Trophoblast cell (in vitro differentiated cells and primary cell): ENCODE results near the gene TMEM132D.

Source experiments
- DNase-seq, 2 donors: peaks; one replicate each; pipeline ENCODE4 v3.0.0-alpha.2; 2016
- H2AFZ ChIP-seq: 2 replicates; pipeline ENCODE4 v1.6.1; 2013; ENCODE audit warnings: low read length, moderate library complexity, mild to moderate bottlenecking; ENCODE audit not compliant: insufficient read depth, poor library complexity
- H2AK5ac ChIP-seq: 2 replicates; pipeline ENCODE4 v1.6.1; 2013; ENCODE audit warnings: mild to moderate bottlenecking, low read length
- H2BK120ac ChIP-seq: 2 replicates; pipeline ENCODE4 v1.6.1; 2013; ENCODE audit warnings: low read length, mild to moderate bottlenecking, moderate library complexity; ENCODE audit not compliant: insufficient read depth, poor library complexity
- H2BK12ac ChIP-seq: 2 replicates; pipeline ENCODE4 v1.6.1; 2013; ENCODE audit warnings: mild to moderate bottlenecking, low read length, moderate library complexity
- H2BK5ac ChIP-seq: 2 replicates; pipeline ENCODE4 v1.6.1; 2013; ENCODE audit warnings: low read length, low read depth, moderate library complexity, mild to moderate bottlenecking; ENCODE audit not compliant: poor library complexity
- H3K14ac ChIP-seq: 2 replicates; pipeline ENCODE4 v1.6.1; 2013; ENCODE audit warnings: mild to moderate bottlenecking, low read length
- H3K18ac ChIP-seq: 2 replicates; pipeline ENCODE4 v1.6.1; 2013; ENCODE audit warnings: mild to moderate bottlenecking, low read length
- H3K23ac ChIP-seq: 2 replicates; pipeline ENCODE4 v1.6.1; 2013; ENCODE audit warnings: low read length
- H3K27ac ChIP-seq: 2 replicates; pipeline ENCODE4 v1.5.1; 2013; ENCODE audit warnings: low read depth, mild to moderate bottlenecking, inconsistent platforms, low read length, moderate library complexity
- H3K27me3 ChIP-seq: 2 replicates; pipeline ENCODE4 v1.6.1; 2013; ENCODE audit warnings: inconsistent platforms, mild to moderate bottlenecking, low read length, moderate library complexity; ENCODE audit not compliant: insufficient read depth
- H3K36me3 ChIP-seq, 2 experiments: 1 replicate in 1 of 2; 2 replicates in 1 of 2; pipeline ENCODE4 v1.6.1; 2013; ENCODE audit warnings: low read length in 2 of 2, mild to moderate bottlenecking in 2 of 2, moderate library complexity in 1 of 2; ENCODE audit not compliant: insufficient read depth in 2 of 2, control insufficient read depth in 1 of 2
- H3K4ac ChIP-seq: 2 replicates; pipeline ENCODE4 v1.6.1; 2013; ENCODE audit warnings: low read depth, mild to moderate bottlenecking, low read length, moderate library complexity
- H3K4me1 ChIP-seq, 2 experiments: 1 replicate in 1 of 2; 2 replicates in 1 of 2; pipeline ENCODE4 v1.6.1; 2013; ENCODE audit warnings: low read length in 2 of 2, mild to moderate bottlenecking in 2 of 2, moderate library complexity in 1 of 2; ENCODE audit not compliant: insufficient read depth in 2 of 2, control insufficient read depth in 1 of 2
- H3K4me2 ChIP-seq: 2 replicates; pipeline ENCODE4 v1.6.1; 2013; ENCODE audit warnings: inconsistent platforms, mild to moderate bottlenecking, low read length, moderate library complexity
- H3K4me3 ChIP-seq: 2 replicates; pipeline ENCODE4 v1.5.1; 2013; ENCODE audit warnings: mild to moderate bottlenecking, low read depth, low read length, inconsistent platforms
- H3K79me1 ChIP-seq: one replicate; pipeline ENCODE4 v1.6.1; 2013; ENCODE audit warnings: low read length
- H3K79me2 ChIP-seq: 2 replicates; pipeline ENCODE4 v1.6.1; 2013; ENCODE audit warnings: low read length, mild to moderate bottlenecking; ENCODE audit not compliant: control insufficient read depth, insufficient read depth, poor library complexity
- H3K9ac ChIP-seq: 2 replicates; pipeline ENCODE4 v1.6.1; 2013; ENCODE audit warnings: mild to moderate bottlenecking, low read length
- H3K9me3 ChIP-seq: 2 replicates; pipeline ENCODE4 v1.6.1; 2013; ENCODE audit warnings: low read depth, mild to moderate bottlenecking, control low read depth, inconsistent platforms, low read length; ENCODE audit not compliant: insufficient read depth
- H4K12ac ChIP-seq: 2 replicates; pipeline ENCODE4 v1.6.1; 2013; ENCODE audit warnings: low read depth, mild to moderate bottlenecking, low read length, moderate library complexity
- H4K8ac ChIP-seq: 2 replicates; pipeline ENCODE4 v1.6.1; 2013; ENCODE audit warnings: low read depth, mild to moderate bottlenecking, low read length, moderate library complexity
- H4K91ac ChIP-seq: one replicate; pipeline ENCODE4 v1.6.1; 2013; ENCODE audit warnings: low read depth, mild to moderate bottlenecking, low read length, moderate library complexity
- WGBS: extraction: QIAGEN DNeasy Blood & Tissue Kit; methylation state at CpG from one replicate; pipeline ENCODE4 v1.1.7; 2013; ENCODE audit warnings: missing lambda C conversion rate; ENCODE audit not compliant: insufficient read length, insufficient coverage; ENCODE audit errors: extremely low coverage; 5-methylcytosine and 5-hydroxymethylcytosine counted together

TMEM132D gene

GRCh38 chr12:129844662-129845220 lies 59.1 kb downstream of the TMEM132D start:
- Histone ChIP-seq H3K4ac (no peak overlapping the region), H2BK12ac (no peak overlapping the region), H3K4me2 (no peak overlapping the region), H3K23ac (no peak overlapping the region), H2AFZ (no peak overlapping the region), H4K12ac (no peak overlapping the region), H3K9me3 (no peaks in the 10 kb centered on the region), H3K79me2 (no peaks in the 10 kb centered on the region), H3K36me3 (no peaks in the 10 kb centered on the region), H2AK5ac (no peak overlapping the region), H3K27me3 (no peaks in the 10 kb centered on the region), H3K79me1 (no peaks in the 10 kb centered on the region), H4K91ac (no peak overlapping the region), H3K14ac (no peak overlapping the region), H4K8ac (no peak overlapping the region), H3K4me3 (no peak overlapping the region), H2BK120ac (no peak overlapping the region), H3K18ac (no peak overlapping the region), H3K27ac (no peak overlapping the region), H3K9ac (no peak overlapping the region), H3K4me1 (no peaks in the 10 kb centered on the region), H2BK5ac (no peak overlapping the region)
- DNase-seq: no peak
- no CpG with 5 or more reads among the region's 5 CpGs for whole genome bisulfite sequencing

- Histone ChIP-seq H3K4me3 (no peak overlapping the region), H2BK5ac (no peak overlapping the region), H3K18ac (no peak overlapping the region), H3K9ac (no peak overlapping the region), H3K9me3 (no peaks in the 10 kb centered on the region), H2AK5ac (no peak overlapping the region), H3K27me3 (no peaks in the 10 kb centered on the region), H3K79me2 (no peaks in the 10 kb centered on the region), H2AFZ (no peak overlapping the region), H3K23ac (no peak overlapping the region), H3K14ac (no peak overlapping the region), H2BK12ac (no peak overlapping the region), H2BK120ac (no peak overlapping the region), H3K4me2 (no peak overlapping the region), H4K8ac (no peak overlapping the region), H3K27ac (no peak overlapping the region), H3K4me1 (no peaks in the 10 kb centered on the region), H4K12ac (no peak overlapping the region), H3K36me3 (no peaks in the 10 kb centered on the region), H3K79me1 (no peaks in the 10 kb centered on the region), H3K4ac (no peak overlapping the region), H4K91ac (no peak overlapping the region)
- no peak for DNase-seq
- no CpG with 5 or more reads among the region's 3 CpGs for WGBS
Measured at GRCh38 chr12:129841251-129841650, 62.6 kb downstream of the TMEM132D start.

GRCh38 chr12:129840145-129840884 lies 63.5 kb downstream of the TMEM132D start:
- no peak for DNase-seq
- no CpG with 5 or more reads among the region's 21 CpGs for WGBS
- no peaks in the 10 kb centered on the region for H3K79me2 ChIP-seq

GRCh38 chr12:129839679-129840078 lies 64.1 kb downstream of the TMEM132D start:
- no peak overlapping the region for H3K4me2 ChIP-seq
- no peak overlapping the region for H2BK5ac ChIP-seq
- no peaks in the 10 kb centered on the region for H3K79me2 ChIP-seq
- no peak overlapping the region for H3K14ac ChIP-seq
- H3K4ac ChIP-seq: no peak overlapping the region
- no peaks in the 10 kb centered on the region for H3K9me3 ChIP-seq
- no peak overlapping the region for H3K23ac ChIP-seq
- H3K4me3 ChIP-seq: no peak overlapping the region
- H4K91ac ChIP-seq: no peak overlapping the region
- no peak for DNase-seq
- peak overlapping the region; percentile 1 for H3K9ac ChIP-seq
- no peak overlapping the region for H3K27ac ChIP-seq
- no CpG with 5 or more reads among the region's 10 CpGs for WGBS
- H4K12ac ChIP-seq: no peak overlapping the region
- no peaks in the 10 kb centered on the region for H3K4me1 ChIP-seq
- H2AK5ac ChIP-seq: no peak overlapping the region
- no peaks in the 10 kb centered on the region for H3K27me3 ChIP-seq
- H3K36me3 ChIP-seq: no peaks in the 10 kb centered on the region
- H3K18ac ChIP-seq: no peak overlapping the region
- no peak overlapping the region for H2BK12ac ChIP-seq
- H3K79me1 ChIP-seq: no peaks in the 10 kb centered on the region
- no peak overlapping the region for H2BK120ac ChIP-seq
- H2AFZ ChIP-seq: no peak overlapping the region
- H4K8ac ChIP-seq: no peak overlapping the region

More at GRCh38 chr12:129840145-129840884, 63.5 kb downstream of the TMEM132D start:
- H3K27ac ChIP-seq: no peak overlapping the region
- no peaks in the 10 kb centered on the region for H3K79me1 ChIP-seq
- no peaks in the 10 kb centered on the region for H3K9me3 ChIP-seq
- no peaks in the 10 kb centered on the region for H3K27me3 ChIP-seq
- H3K4me3 ChIP-seq: no peak overlapping the region
- no peaks in the 10 kb centered on the region for H3K4me1 ChIP-seq
- H3K4ac ChIP-seq: no peak overlapping the region
- no peak overlapping the region for H4K12ac ChIP-seq
- H2BK12ac ChIP-seq: no peak overlapping the region
- H4K91ac ChIP-seq: no peak overlapping the region
- H2BK120ac ChIP-seq: no peak overlapping the region
- no peak overlapping the region for H3K14ac ChIP-seq
- H3K36me3 ChIP-seq: no peaks in the 10 kb centered on the region
- H3K9ac ChIP-seq: no peak overlapping the region
- H4K8ac ChIP-seq: no peak overlapping the region
- H3K18ac ChIP-seq: no peak overlapping the region
- no peak overlapping the region for H2AFZ ChIP-seq
- H2BK5ac ChIP-seq: no peak overlapping the region
- H2AK5ac ChIP-seq: no peak overlapping the region
- H3K23ac ChIP-seq: no peak overlapping the region
- H3K4me2 ChIP-seq: no peak overlapping the region
